ENCODE data around the gene KCNMB3. TPM values are rescaled to one million over a fixed set of nuclear protein-coding genes. Genes with fewer than 3 reads are reported as not detected.

Gene KCNMB3
- total RNA-seq, 1 experiment from 2014 or later = 2.3 TPM

DNA sequence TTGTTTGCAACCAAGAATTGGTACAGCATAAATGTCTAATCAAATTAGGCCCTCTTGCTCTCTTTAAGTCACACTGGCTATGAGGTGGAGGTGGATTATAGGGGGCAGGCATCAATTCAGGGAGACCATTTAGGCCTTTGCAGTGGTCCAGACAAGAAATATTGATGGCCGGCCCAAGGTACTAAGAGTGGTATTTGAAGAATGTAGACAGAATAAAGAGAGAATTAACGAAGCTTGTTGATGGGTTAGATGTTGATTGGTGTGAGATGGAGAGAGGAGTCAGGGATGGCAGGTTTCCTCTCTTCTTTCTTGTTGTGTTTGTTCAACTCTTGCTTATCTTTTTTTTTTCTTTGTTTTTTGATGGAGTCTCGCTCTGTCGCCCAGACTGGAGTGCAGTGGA, 54.2 kb downstream of the KCNMB3 start:
- H3K9me2 ChIP-seq (replicated peaks; ENCODE audit: low read length) = no peaks in the 10 kb centered on the region
- H3K27me3 ChIP-seq (ENCODE audit: low read length) = no peaks in the 10 kb centered on the region
- H3K4me3 ChIP-seq (ENCODE audit: low read length) = no peak overlapping the region
- BruUV-seq (replicated peaks) = no TSS peak
- CTCF ChIA-PET = no interaction called here
- no peak overlapping the region for H3K9ac ChIP-seq (ENCODE audit: low read length)
- no peaks in the 10 kb centered on the region for H3K4me1 ChIP-seq (ENCODE audit: insufficient read depth, low read length)
- ATAC-seq (no peak), DNase-seq (no peak)
- H3F3A ChIP-seq (ENCODE audit: low read length, unreplicated experiment) = no peaks in the 10 kb centered on the region
- intact Hi-C loops (cut with micrococcal nuclease) = no loop called here
- no peaks in the 10 kb centered on the region for H3K9me3 ChIP-seq (ENCODE audit: low read length)
- no peak overlapping the region for H3K27ac ChIP-seq (ENCODE audit: low read length)
- peaks cover 3% of the 10 kb centered on the region; the same call in 1 of the 2 replicates for H3K79me2 ChIP-seq (ENCODE audit: low read length)
- H3K4me2 ChIP-seq (ENCODE audit: low read length) = no peak overlapping the region
- no peaks in the 10 kb centered on the region for H3K36me3 ChIP-seq (ENCODE audit: low read depth, low read length)
- no peaks in the 10 kb centered on the region for H4K20me1 ChIP-seq (ENCODE audit: low read length)
- H2AFZ ChIP-seq (ENCODE audit: low read length) = no peak overlapping the region
- TF ChIP-seq EZH2phosphoT487 (IDR thresholded peaks at IDR 0.05; ENCODE audit: borderline replicate concordance, low read length) (no peak), EZH2 (IDR thresholded peaks at IDR 0.05; ENCODE audit: low read length, unreplicated experiment) (no peak)
- TF ChIP-seq, protein P1, sequence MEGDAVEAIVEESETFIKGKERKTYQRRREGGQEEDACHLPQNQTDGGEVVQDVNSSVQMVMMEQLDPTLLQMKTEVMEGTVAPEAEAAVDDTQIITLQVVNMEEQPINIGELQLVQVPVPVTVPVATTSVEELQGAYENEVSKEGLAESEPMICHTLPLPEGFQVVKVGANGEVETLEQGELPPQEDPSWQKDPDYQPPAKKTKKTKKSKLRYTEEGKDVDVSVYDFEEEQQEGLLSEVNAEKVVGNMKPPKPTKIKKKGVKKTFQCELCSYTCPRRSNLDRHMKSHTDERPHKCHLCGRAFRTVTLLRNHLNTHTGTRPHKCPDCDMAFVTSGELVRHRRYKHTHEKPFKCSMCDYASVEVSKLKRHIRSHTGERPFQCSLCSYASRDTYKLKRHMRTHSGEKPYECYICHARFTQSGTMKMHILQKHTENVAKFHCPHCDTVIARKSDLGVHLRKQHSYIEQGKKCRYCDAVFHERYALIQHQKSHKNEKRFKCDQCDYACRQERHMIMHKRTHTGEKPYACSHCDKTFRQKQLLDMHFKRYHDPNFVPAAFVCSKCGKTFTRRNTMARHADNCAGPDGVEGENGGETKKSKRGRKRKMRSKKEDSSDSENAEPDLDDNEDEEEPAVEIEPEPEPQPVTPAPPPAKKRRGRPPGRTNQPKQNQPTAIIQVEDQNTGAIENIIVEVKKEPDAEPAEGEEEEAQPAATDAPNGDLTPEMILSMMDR (conservative IDR thresholded peaks at IDR 0.05; ENCODE audit: low read depth, low read length) = no peak
- POLR2A ChIA-PET (ENCODE audit: unreplicated experiment) = no interaction called here

DNA sequence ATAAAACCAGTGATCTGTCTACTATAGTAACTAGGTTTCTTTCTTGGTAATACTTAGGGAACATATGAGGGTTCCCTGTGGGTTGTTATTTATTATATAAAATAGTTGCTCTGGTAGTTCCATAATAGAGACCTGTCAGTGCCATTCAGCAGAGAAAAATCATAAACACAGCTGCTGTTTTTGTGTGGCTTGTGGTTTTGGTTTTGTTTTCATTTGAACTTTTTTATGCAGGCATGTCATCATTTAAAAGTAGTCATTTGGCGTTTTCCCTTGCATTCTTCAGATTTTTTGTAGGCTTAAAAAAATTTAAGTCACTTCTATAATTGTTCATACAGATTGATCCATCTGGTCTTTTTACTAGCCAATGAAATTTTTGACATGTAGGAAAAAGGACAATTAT, 54.8 kb downstream of the KCNMB3 start:
- no peak overlapping the region for H3K4me2 ChIP-seq (ENCODE audit: low read length)
- no peaks in the 10 kb centered on the region for H3K9me2 ChIP-seq (replicated peaks; ENCODE audit: low read length)
- H3K27me3 ChIP-seq (ENCODE audit: low read length) = no peaks in the 10 kb centered on the region
- CTCF ChIA-PET = no interaction called here
- no peaks in the 10 kb centered on the region for H3K36me3 ChIP-seq (ENCODE audit: low read depth, low read length)
- no peak overlapping the region for H3K4me3 ChIP-seq (ENCODE audit: low read length)
- TF ChIP-seq EZH2phosphoT487 (IDR thresholded peaks at IDR 0.05; ENCODE audit: borderline replicate concordance, low read length) = no peak
- TF ChIP-seq EZH2 (IDR thresholded peaks at IDR 0.05; ENCODE audit: low read length, unreplicated experiment) = no peak
- TF ChIP-seq, protein P1 (conservative IDR thresholded peaks at IDR 0.05; ENCODE audit: low read depth, low read length) = no peak
- H3K27ac ChIP-seq (ENCODE audit: low read length) = no peak overlapping the region
- no TSS peak for BruUV-seq (replicated peaks)
- H3F3A ChIP-seq (ENCODE audit: low read length, unreplicated experiment) = no peaks in the 10 kb centered on the region
- H3K79me2 ChIP-seq (ENCODE audit: low read length) = peaks cover 3% of the 10 kb centered on the region; the same call in 1 of the 2 replicates
- peak; percentile 42 for DNase-seq
- intact Hi-C loops (cut with micrococcal nuclease) = no loop called here
- no peaks in the 10 kb centered on the region for H4K20me1 ChIP-seq (ENCODE audit: low read length)
- no peaks in the 10 kb centered on the region for H3K4me1 ChIP-seq (ENCODE audit: insufficient read depth, low read length)
- no peaks in the 10 kb centered on the region for H3K9me3 ChIP-seq (ENCODE audit: low read length)
- peak; percentile 59 for ATAC-seq
- H3K9ac ChIP-seq (ENCODE audit: low read length) = no peak overlapping the region
- H2AFZ ChIP-seq (ENCODE audit: low read length) = no peak overlapping the region
- POLR2A ChIA-PET (ENCODE audit: unreplicated experiment) = no interaction called here

DNA sequence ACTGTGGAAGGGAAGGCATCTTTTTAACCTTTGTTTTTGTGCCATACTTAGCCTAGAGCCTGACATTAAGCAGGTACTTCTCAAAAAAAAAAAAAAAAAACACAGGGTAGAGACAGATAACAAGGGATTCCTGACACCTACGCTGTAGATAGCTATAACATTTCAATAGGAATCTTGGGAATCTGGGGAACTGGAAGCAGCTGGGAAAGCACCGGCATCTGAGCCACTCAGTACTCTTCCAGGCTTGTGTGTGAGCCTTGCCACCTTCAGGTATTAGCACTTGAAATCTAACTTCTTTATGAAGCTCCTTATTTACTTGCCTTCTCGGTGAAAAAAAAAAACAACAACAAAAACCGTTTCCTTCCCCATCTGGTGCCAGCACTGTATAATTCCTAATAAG, 56.0 kb downstream of the KCNMB3 start:
- Histone ChIP-seq H3K4me3 (ENCODE audit: low read length) (no peak overlapping the region), H3K9me2 (replicated peaks; ENCODE audit: low read length) (no peaks in the 10 kb centered on the region), H3K36me3 (ENCODE audit: low read depth, low read length) (no peaks in the 10 kb centered on the region), H3K4me2 (ENCODE audit: low read length) (no peak overlapping the region), H3K9ac (ENCODE audit: low read length) (no peak overlapping the region), H3F3A (ENCODE audit: low read length, unreplicated experiment) (no peaks in the 10 kb centered on the region), H4K20me1 (ENCODE audit: low read length) (no peaks in the 10 kb centered on the region), H3K4me1 (ENCODE audit: insufficient read depth, low read length) (no peaks in the 10 kb centered on the region), H3K9me3 (ENCODE audit: low read length) (no peaks in the 10 kb centered on the region), H3K27me3 (ENCODE audit: low read length) (no peaks in the 10 kb centered on the region), H2AFZ (ENCODE audit: low read length) (no peak overlapping the region), H3K27ac (ENCODE audit: low read length) (no peak overlapping the region), H3K79me2 (ENCODE audit: low read length) (peaks cover 3% of the 10 kb centered on the region; the same call in 1 of the 2 replicates)
- no peak for DNase-seq
- TF ChIP-seq EZH2phosphoT487 (IDR thresholded peaks at IDR 0.05; ENCODE audit: borderline replicate concordance, low read length) (no peak), EZH2 (IDR thresholded peaks at IDR 0.05; ENCODE audit: low read length, unreplicated experiment) (no peak)
- TF ChIP-seq, protein P1 (conservative IDR thresholded peaks at IDR 0.05; ENCODE audit: low read depth, low read length) = no peak
- CTCF ChIA-PET = no interaction called here
- no peak for ATAC-seq
- POLR2A ChIA-PET (ENCODE audit: unreplicated experiment) = interaction anchor here (0.6 kb wide), 1 partner anchor 46 kb away, joined by 3 read pairs; no protein-coding TSS in a partner anchor
- intact Hi-C loops (cut with micrococcal nuclease) = no loop called here
- BruUV-seq (replicated peaks) = no TSS peak

Other genes with a start within 250 kb of the KCNMB3 start
- gene ZMAT3, start 179.3 kb downstream of the KCNMB3 start, total RNA-seq (2014; rRNA removed) = 2.0 and 2.9 TPM in 2 replicates
- 13.4 and 20.5 TPM in 2 replicates for gene PIK3CA, start 102.8 kb downstream of the KCNMB3 start, total RNA-seq (2014; rRNA removed)
- 52.5 and 60.4 TPM in 2 replicates for gene ZNF639, start 71.9 kb upstream of the KCNMB3 start, total RNA-seq (2014; rRNA removed)
- 41.2 and 42.8 TPM in 2 replicates for gene MFN1, start 96.6 kb upstream of the KCNMB3 start, total RNA-seq (2014; rRNA removed)
- gene GNB4, start 200.4 kb upstream of the KCNMB3 start, total RNA-seq (2014; rRNA removed) = 5.2 and 6.3 TPM in 2 replicates